DOHH2 (cell line): ENCODE measurements around the gene BBX.
"Not testable (repeated sequence)": the region's sequence is repeated elsewhere in the genome, so short reads cannot be mapped to it uniquely, and the experiment has no call there.

ENCODE experiments used
- H3F3A ChIP-seq: fragments of 200-600 bp; sonication (generic), shearing (Covaris generic); 2 replicates; pipeline ENCODE4 v1.6.0; 2016; ENCODE audit warnings: antibody characterized with exemption, mild to moderate bottlenecking; ENCODE audit not compliant: control insufficient read depth, insufficient read depth
- H3K27ac ChIP-seq: fragments of 200-600 bp; sonication (generic); 2 replicates; pipeline ENCODE4 v1.5.1; 2014; ENCODE audit warnings: low read depth, mild to moderate bottlenecking, low read length, moderate library complexity
- H3K27me3 ChIP-seq: fragments of 200-600 bp; sonication (generic); 2 replicates; pipeline ENCODE4 v1.6.1; 2014; ENCODE audit warnings: mild to moderate bottlenecking, low read length, mixed read lengths; ENCODE audit not compliant: control insufficient read depth
- H3K36me3 ChIP-seq: fragments of 200-600 bp; sonication (generic); 2 replicates; pipeline ENCODE4 v1.6.1; 2014; ENCODE audit warnings: mild to moderate bottlenecking, low read length, moderate library complexity, mixed read lengths; ENCODE audit not compliant: control insufficient read depth
- H3K4me1 ChIP-seq: fragments of 200-600 bp; sonication (generic); 2 replicates; pipeline ENCODE4 v1.6.1; 2014; ENCODE audit warnings: mild to moderate bottlenecking, low read length, mixed read lengths; ENCODE audit not compliant: control insufficient read depth
- H3K4me2 ChIP-seq: fragments of 200-600 bp; sonication (generic); 2 replicates; pipeline ENCODE4 v1.6.0; 2014; ENCODE audit warnings: mild to moderate bottlenecking, low read length, moderate library complexity
- H3K4me3 ChIP-seq: fragments of 200-600 bp; sonication (generic); 2 replicates; pipeline ENCODE4 v1.5.1; 2014; ENCODE audit warnings: mild to moderate bottlenecking, low read length, mixed read lengths
- H3K79me2 ChIP-seq: fragments of 200-600 bp; sonication (generic); 2 replicates; pipeline ENCODE4 v1.6.1; 2014; ENCODE audit warnings: mild to moderate bottlenecking, low read length, mixed read lengths; ENCODE audit not compliant: control insufficient read depth
- H3K9me2 ChIP-seq: fragments of 200-600 bp; sonication (generic); replicated peaks from 2 replicates; pipeline ENCODE4 v1.6.1; 2014; ENCODE audit warnings: mild to moderate bottlenecking, low read length, mixed read lengths; ENCODE audit not compliant: control insufficient read depth
- H3K9me3 ChIP-seq: fragments of 200-600 bp; sonication (generic); 2 replicates; pipeline ENCODE4 v1.6.1; 2014; ENCODE audit warnings: antibody characterized with exemption, low read length, mixed read lengths; ENCODE audit not compliant: control insufficient read depth, insufficient read depth
- H4K20me1 ChIP-seq: fragments of 200-600 bp; sonication (generic); 2 replicates; pipeline ENCODE4 v1.6.0; 2014; ENCODE audit warnings: low read depth, mild to moderate bottlenecking, antibody characterized with exemption, low read length, moderate library complexity; ENCODE audit not compliant: control insufficient read depth, insufficient read depth
- EZH2phosphoT487 ChIP-seq: fragments of 200-600 bp; sonication (generic); IDR thresholded peaks from 2 replicates; pipeline ENCODE4 v1.6.1; 2017; ENCODE audit warnings: borderline replicate concordance, mild to moderate bottlenecking, antibody characterized with exemption, low read length, moderate library complexity, mixed read lengths
- TF ChIP-seq, protein P1 (sequence below): fragments of 200-600 bp; sonication (generic); IDR thresholded peaks from one replicate; pipeline ENCODE4 v1.5.1; 2014; ENCODE audit warnings: antibody characterized with exemption, mild to moderate bottlenecking, low read depth, low read length; ENCODE audit not compliant: poor library complexity, severe bottlenecking

BBX gene

DNA sequence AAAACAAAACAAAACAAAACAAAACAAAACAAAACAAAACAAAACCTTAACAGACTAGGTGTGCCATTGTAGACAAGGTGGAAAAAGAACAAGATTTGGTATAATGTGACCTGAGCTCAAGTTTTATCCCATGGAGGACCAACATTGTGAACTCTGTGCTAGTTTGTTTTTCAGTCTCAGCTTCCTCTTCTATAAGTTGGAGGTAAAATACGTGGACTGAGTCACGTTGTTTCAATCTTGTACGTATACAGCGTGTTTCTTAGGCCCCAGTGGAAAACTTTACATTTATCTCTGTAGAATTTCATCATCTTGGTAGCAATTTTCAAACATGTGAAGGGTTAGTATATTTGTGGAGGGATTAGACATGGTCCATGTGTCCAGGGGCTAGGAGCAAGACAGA, 306.4 kb downstream of the BBX start:
- Histone ChIP-seq H3K9me2 (no peaks in the 10 kb centered on the region), H3K9me3 (no peaks in the 10 kb centered on the region), H3K79me2 (no peaks in the 10 kb centered on the region), H3F3A (no peaks in the 10 kb centered on the region), H4K20me1 (no peaks in the 10 kb centered on the region), H3K4me2 (no peak overlapping the region), H3K27ac (no peak overlapping the region), H3K36me3 (no peaks in the 10 kb centered on the region), H3K4me3 (no peak overlapping the region), H3K27me3 (0 out of 2 replicates have a peak, but pooled peaks cover 2% of the 10 kb centered on the region), H3K4me1 (no peaks in the 10 kb centered on the region)
- no peak for TF ChIP-seq EZH2phosphoT487

DNA sequence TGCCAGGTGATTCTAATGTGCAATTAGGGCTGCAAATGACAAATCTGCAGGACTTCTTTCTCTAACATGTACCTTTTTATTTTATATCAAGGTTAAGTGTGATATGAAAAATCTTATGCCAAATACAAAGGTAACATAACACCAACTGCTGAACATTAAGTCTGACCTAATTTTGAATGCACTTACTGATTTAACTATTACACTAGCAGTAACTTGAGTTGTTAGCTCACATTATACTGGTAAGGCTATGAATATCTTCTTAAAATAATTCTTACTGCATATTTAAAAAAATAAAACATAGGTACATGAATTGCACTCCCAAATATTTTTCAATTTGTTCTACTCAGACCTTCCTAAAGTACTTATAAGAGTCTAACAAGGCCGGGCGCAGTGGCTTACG, 308.8 kb downstream of the BBX start:
- Histone ChIP-seq H3K4me3 (no peak overlapping the region), H4K20me1 (no peaks in the 10 kb centered on the region), H3K9me2 (no peaks in the 10 kb centered on the region), H3K27ac (no peak overlapping the region), H3K4me1 (no peaks in the 10 kb centered on the region), H3K36me3 (no peaks in the 10 kb centered on the region), H3K79me2 (no peaks in the 10 kb centered on the region), H3F3A (no peaks in the 10 kb centered on the region), H3K9me3 (no peaks in the 10 kb centered on the region), H3K27me3 (0 out of 2 replicates have a peak, but pooled peaks cover 2% of the 10 kb centered on the region), H3K4me2 (no peak overlapping the region)
- TF ChIP-seq, protein P1, sequence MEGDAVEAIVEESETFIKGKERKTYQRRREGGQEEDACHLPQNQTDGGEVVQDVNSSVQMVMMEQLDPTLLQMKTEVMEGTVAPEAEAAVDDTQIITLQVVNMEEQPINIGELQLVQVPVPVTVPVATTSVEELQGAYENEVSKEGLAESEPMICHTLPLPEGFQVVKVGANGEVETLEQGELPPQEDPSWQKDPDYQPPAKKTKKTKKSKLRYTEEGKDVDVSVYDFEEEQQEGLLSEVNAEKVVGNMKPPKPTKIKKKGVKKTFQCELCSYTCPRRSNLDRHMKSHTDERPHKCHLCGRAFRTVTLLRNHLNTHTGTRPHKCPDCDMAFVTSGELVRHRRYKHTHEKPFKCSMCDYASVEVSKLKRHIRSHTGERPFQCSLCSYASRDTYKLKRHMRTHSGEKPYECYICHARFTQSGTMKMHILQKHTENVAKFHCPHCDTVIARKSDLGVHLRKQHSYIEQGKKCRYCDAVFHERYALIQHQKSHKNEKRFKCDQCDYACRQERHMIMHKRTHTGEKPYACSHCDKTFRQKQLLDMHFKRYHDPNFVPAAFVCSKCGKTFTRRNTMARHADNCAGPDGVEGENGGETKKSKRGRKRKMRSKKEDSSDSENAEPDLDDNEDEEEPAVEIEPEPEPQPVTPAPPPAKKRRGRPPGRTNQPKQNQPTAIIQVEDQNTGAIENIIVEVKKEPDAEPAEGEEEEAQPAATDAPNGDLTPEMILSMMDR, result no peak
- TF ChIP-seq EZH2phosphoT487, result no peak

DNA sequence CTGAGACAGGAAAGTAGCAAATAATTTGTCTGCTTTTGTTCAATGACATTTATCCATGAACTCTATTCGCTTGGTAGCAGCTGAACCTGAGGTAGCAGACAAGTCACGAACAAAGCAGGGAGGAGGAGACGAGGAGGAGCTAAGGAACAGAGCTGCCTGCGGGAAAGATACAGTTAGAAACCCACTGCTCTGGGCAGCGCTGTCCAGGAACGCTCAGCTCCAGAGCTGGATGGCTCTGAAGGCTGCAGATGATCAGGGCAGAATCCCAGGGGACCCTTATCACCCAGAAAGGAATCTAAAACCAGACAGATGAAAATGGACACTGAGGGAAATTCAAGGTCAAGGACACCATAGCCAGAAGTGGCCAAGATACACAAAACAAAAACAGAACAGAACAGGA, 310.3 kb downstream of the BBX start:
- H3K4me2 ChIP-seq, result no peak overlapping the region

DNA sequence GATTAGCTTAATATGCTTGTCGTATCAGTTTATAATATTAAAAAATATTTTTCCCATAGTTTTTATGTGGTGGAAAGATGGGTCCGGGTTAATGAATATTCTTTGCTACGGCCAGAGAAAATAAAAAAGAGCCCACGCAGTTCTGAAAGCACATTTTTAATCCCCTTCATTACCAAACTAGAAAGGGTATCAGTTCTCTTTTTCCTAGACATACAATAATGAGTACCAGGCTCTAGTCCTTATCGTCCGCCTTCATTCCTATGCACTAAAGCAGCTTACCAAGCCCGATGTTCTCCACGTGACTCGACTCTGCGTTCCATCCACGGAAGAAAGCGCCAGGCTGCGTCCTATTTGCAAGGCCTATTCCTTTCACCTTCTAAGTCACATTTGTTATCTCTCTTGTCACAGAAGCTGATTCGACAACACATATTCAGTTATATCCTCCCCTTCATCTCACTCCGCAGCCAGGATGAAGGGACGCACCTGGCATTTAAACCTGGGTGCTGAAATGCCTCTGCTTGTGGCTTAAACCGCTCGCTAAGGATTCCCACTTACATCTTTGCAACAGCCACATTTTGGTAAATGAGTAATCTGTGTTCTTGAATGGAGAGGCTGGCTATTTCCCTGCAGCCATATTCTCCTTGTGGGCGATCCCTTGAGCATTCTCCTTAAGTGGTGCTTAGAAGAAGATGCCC, 311.1 kb downstream of the BBX start:
- no peaks in the 10 kb centered on the region for H3K9me3 ChIP-seq
- no peak overlapping the region for H3K27ac ChIP-seq
- H3K4me2 ChIP-seq, result no peak overlapping the region
- no peak overlapping the region for H3K4me3 ChIP-seq
- no peaks in the 10 kb centered on the region for H3K36me3 ChIP-seq
- TF ChIP-seq, protein P1, result no peak
- no peak for TF ChIP-seq EZH2phosphoT487
- no peaks in the 10 kb centered on the region for H3F3A ChIP-seq
- H4K20me1 ChIP-seq, result no peaks in the 10 kb centered on the region
- H3K4me1 ChIP-seq, result no peaks in the 10 kb centered on the region
- H3K27me3 ChIP-seq, result no peaks in the 10 kb centered on the region
- no peaks in the 10 kb centered on the region for H3K79me2 ChIP-seq
- no peaks in the 10 kb centered on the region for H3K9me2 ChIP-seq

More for the DNA sequence above, 310.3 kb downstream of the BBX start:
- no peaks in the 10 kb centered on the region for H3K9me3 ChIP-seq
- H3F3A ChIP-seq, result no peaks in the 10 kb centered on the region
- no peaks in the 10 kb centered on the region for H4K20me1 ChIP-seq
- H3K36me3 ChIP-seq, result no peaks in the 10 kb centered on the region
- TF ChIP-seq, protein P1, result no peak
- no peak for TF ChIP-seq EZH2phosphoT487
- H3K4me3 ChIP-seq, result no peak overlapping the region
- no peaks in the 10 kb centered on the region for H3K4me1 ChIP-seq
- no peak overlapping the region for H3K27ac ChIP-seq
- H3K27me3 ChIP-seq, result no peaks in the 10 kb centered on the region
- H3K79me2 ChIP-seq, result no peaks in the 10 kb centered on the region
- no peaks in the 10 kb centered on the region for H3K9me2 ChIP-seq

DNA sequence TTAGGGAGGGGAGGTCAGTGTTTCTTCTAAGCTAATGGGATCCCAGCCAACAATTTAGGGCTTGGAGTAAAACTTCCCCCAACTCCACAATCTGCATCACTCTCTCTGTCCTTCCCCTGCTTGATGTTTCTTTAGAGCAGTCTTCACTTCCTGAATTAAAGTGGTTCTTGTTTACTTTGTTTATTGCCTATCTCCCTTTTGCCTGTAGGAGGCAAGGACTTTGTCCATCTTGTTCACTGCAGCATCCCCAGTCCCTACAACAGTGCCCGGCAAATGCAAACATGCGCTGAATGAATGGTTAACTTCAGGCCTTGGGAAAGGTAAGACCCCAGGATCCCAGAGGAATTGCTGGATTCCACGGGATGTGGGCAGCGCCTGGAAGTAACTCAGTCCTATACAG, 312.2 kb downstream of the BBX start:
- H3K4me2 ChIP-seq, result not testable (repeated sequence)

More for the DNA sequence above, 312.2 kb downstream of the BBX start:
- H3K4me3 ChIP-seq, H3K27me3 ChIP-seq, H3K9me2 ChIP-seq, H3K79me2 ChIP-seq, H3K4me1 ChIP-seq, H3F3A ChIP-seq, H3K36me3 ChIP-seq, H4K20me1 ChIP-seq, H3K9me3 ChIP-seq, H3K27ac ChIP-seq: not testable (repeated sequence)
